ENCODE results near the gene SDK2. TPM values are rescaled to one million over a fixed set of nuclear protein-coding genes. Genes with fewer than 3 reads are reported as not detected.

SDK2 gene
- total and polyA plus RNA-seq, 11 donors = 0.84 to 4.0 (median 2.6) TPM

DNA sequence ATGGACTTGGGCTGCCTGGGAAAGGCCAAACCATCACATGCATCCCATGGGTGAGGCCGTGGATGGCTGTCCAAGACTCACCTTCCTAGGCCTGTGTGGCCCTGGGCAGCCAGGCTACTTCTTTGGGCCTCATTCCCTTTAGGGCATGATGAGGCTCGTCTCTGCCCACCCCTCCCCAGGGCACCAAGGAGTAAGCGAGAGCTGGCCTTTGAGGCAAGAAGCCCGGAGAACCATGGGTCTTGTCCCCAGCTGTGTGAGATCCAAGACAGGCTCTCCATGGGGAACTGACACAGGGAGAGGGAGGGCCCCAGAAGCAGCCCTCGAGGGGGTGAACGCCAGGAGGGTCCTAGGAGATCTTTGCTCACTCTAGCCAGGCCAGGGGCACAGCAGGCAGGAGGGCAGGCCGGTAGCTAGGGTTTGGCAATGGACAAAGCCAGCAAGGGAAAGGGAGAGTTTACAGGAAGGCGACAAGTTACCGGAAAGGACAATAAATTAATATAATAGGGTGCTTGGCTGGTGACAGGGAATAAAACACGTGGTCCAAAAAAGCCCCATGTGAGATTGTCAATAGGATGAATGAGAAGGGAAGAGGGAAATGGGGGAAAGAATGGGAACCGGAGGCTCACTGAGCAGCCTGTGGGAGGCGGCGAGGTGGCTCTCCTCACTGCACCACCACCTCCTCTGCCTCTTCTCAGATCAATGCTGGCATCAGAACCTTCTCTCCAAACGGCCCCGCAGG lies 119.1 kb downstream of the SDK2 start:
- intact Hi-C loops (cut with DNase I) = no loop called here
- no peaks in the 10 kb centered on the region for H3K9me3 ChIP-seq
- WGBS, 4 donors = 81 to 88% (median 82%) methylated on average over 14 to 15 of the region's 15 CpGs
- TF ChIP-seq POLR2A (IDR thresholded peaks at IDR 0.05) = no peak
- TF ChIP-seq, protein P1, sequence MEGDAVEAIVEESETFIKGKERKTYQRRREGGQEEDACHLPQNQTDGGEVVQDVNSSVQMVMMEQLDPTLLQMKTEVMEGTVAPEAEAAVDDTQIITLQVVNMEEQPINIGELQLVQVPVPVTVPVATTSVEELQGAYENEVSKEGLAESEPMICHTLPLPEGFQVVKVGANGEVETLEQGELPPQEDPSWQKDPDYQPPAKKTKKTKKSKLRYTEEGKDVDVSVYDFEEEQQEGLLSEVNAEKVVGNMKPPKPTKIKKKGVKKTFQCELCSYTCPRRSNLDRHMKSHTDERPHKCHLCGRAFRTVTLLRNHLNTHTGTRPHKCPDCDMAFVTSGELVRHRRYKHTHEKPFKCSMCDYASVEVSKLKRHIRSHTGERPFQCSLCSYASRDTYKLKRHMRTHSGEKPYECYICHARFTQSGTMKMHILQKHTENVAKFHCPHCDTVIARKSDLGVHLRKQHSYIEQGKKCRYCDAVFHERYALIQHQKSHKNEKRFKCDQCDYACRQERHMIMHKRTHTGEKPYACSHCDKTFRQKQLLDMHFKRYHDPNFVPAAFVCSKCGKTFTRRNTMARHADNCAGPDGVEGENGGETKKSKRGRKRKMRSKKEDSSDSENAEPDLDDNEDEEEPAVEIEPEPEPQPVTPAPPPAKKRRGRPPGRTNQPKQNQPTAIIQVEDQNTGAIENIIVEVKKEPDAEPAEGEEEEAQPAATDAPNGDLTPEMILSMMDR (IDR thresholded peaks at IDR 0.05) = no peak
- no peak overlapping the region for H3K27ac ChIP-seq
- H3K4me1 ChIP-seq = no peaks in the 10 kb centered on the region
- no peaks in the 10 kb centered on the region for H3K27me3 ChIP-seq
- no peak overlapping the region for H3K4me3 ChIP-seq
- H3K36me3 ChIP-seq = no peaks in the 10 kb centered on the region
- ATAC-seq (no peak), DNase-seq (peak in 1 of 5 donors; percentile 10)

DNA sequence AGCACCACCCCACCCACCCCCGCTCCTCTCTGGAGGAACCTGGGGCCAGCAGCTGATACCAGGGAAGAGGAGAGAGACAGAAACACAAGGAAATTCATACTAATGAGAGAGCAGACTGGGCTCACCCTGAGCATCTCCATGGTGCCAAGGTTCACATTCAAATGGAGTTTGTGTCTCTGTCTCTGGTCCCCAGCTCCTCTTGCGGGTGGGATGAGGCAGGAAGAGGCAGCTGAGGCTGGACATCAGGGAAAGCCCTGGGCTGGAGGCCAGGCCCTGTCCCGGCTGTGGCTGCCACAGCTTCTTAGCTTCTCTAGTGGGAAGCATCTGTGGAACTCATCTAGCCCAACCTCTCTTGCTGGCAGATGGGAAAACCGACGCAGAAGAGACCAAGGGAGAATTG lies 121.5 kb downstream of the SDK2 start:
- Histone ChIP-seq H3K36me3 (no peaks in the 10 kb centered on the region), H3K27ac (no peak overlapping the region), H3K4me3 (no peak overlapping the region), H3K4me1 (no peaks in the 10 kb centered on the region), H3K9me3 (no peaks in the 10 kb centered on the region), H3K27me3 (no peaks in the 10 kb centered on the region)
- no peak for TF ChIP-seq POLR2A (IDR thresholded peaks at IDR 0.05)
- TF ChIP-seq, protein P1 (IDR thresholded peaks at IDR 0.05) = no peak
- DNase-seq (peak in 1 of 5 donors; percentile 12), ATAC-seq (no peak)
- 52 to 67% (median 54%) methylated on average over 5 of the region's 5 CpGs for WGBS, 4 donors
- intact Hi-C loops (cut with DNase I) = no loop called here

DNA sequence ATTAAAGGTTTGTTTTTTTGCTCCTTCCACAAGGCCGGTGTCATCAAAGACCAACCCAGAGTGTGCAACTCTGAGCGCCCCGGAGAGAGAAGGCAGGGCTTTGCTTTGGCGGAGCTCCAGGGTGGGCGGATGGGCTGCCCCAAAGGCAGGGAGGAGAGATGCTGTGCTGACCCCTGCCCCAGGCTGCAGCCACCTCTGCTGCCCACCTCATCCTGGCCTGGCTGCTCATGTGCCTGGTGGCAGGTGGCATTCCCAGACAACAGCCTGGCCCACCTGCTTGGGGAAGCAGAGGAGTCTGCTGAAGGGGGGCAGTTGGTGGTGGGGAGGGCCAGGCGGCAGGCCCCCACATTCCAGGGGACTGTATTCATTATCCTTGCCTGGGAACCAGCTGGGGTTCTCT lies 122.1 kb downstream of the SDK2 start:
- intact Hi-C loops (cut with DNase I) = no loop called here
- WGBS, 4 donors = 77 to 93% (median 87%) methylated on average over 5 to 6 of the region's 6 CpGs

DNA sequence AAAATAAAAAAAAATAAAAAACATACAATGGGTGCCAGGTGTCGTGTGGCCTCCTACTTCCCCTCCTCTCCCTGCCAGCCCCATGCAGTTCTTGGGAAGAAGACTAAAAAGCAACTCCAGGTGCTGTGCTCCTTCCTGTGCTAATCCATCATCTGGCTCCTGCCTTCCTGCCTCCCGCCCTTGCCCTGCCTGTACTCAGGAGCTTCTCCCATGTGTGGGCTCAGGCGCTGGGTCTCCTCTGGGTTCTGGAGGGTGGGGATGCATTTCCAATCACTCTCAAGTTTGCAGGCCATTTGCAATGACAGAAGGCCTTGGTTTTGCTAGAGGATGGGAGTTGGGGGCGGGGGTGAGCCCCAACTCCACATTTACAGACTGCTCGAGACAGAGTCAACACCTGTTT lies 122.9 kb downstream of the SDK2 start:
- no peak for DNase-seq
- no peaks in the 10 kb centered on the region for H3K9me3 ChIP-seq
- TF ChIP-seq, protein P1 (IDR thresholded peaks at IDR 0.05) = no peak
- TF ChIP-seq POLR2A (IDR thresholded peaks at IDR 0.05) = no peak

More for the DNA sequence above, 122.1 kb downstream of the SDK2 start:
- no peaks in the 10 kb centered on the region for H3K36me3 ChIP-seq
- no peaks in the 10 kb centered on the region for H3K27me3 ChIP-seq
- no peak for TF ChIP-seq POLR2A (IDR thresholded peaks at IDR 0.05)
- TF ChIP-seq, protein P1 (IDR thresholded peaks at IDR 0.05) = no peak
- H3K27ac ChIP-seq = no peak overlapping the region
- no peak overlapping the region for H3K4me3 ChIP-seq
- H3K9me3 ChIP-seq = no peaks in the 10 kb centered on the region
- no peak for ATAC-seq
- no peaks in the 10 kb centered on the region for H3K4me1 ChIP-seq
- DNase-seq = peak in 1 of 5 donors; percentile 10

More for the DNA sequence above, 122.9 kb downstream of the SDK2 start:
- Histone ChIP-seq H3K4me3 (no peak overlapping the region), H3K27me3 (no peaks in the 10 kb centered on the region), H3K27ac (no peak overlapping the region), H3K4me1 (no peaks in the 10 kb centered on the region), H3K36me3 (no peaks in the 10 kb centered on the region)
- intact Hi-C loops (cut with DNase I) = no loop called here
- WGBS, 4 donors = 84 to 94% (median 89%) methylated on average over 5 of the region's 5 CpGs
- ATAC-seq = no peak
